ENCODE measurements around the gene C2orf81. TPM values are rescaled to one million over a fixed set of nuclear protein-coding genes. Genes with fewer than 3 reads are reported as not detected.

Gene C2orf81
- total and polyA plus RNA-seq, 4 donors: 0.08 to 0.44 (median 0.29) TPM

- TF ChIP-seq, protein P1, sequence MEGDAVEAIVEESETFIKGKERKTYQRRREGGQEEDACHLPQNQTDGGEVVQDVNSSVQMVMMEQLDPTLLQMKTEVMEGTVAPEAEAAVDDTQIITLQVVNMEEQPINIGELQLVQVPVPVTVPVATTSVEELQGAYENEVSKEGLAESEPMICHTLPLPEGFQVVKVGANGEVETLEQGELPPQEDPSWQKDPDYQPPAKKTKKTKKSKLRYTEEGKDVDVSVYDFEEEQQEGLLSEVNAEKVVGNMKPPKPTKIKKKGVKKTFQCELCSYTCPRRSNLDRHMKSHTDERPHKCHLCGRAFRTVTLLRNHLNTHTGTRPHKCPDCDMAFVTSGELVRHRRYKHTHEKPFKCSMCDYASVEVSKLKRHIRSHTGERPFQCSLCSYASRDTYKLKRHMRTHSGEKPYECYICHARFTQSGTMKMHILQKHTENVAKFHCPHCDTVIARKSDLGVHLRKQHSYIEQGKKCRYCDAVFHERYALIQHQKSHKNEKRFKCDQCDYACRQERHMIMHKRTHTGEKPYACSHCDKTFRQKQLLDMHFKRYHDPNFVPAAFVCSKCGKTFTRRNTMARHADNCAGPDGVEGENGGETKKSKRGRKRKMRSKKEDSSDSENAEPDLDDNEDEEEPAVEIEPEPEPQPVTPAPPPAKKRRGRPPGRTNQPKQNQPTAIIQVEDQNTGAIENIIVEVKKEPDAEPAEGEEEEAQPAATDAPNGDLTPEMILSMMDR (IDR thresholded peaks at IDR 0.05; ENCODE audit: low read depth, low read length, missing input control): no peak
- Histone ChIP-seq H3K36me3 (ENCODE audit: control insufficient read depth in 4 of 4, insufficient read depth in 3 of 4, low read depth in 1 of 4, low read length in 3 of 4) (no peaks in the 10 kb centered on the region), H3K9ac (ENCODE audit: low read depth in 1 of 2, low read length in 2 of 2) (no peak overlapping the region), H3K4me3 (ENCODE audit: low read depth in 1 of 3, low read length in 3 of 3) (no peak overlapping the region), H3K9me3 (ENCODE audit: control insufficient read depth in 4 of 4, low read length in 3 of 4) (no peaks in the 10 kb centered on the region), H3K27ac (ENCODE audit: low read depth in 1 of 2, low read length in 2 of 2) (no peak overlapping the region), H3K4me1 (ENCODE audit: control insufficient read depth in 4 of 4, insufficient read depth in 4 of 4, low read length in 3 of 4) (peaks cover 7 to 23% (median 18%) of the 10 kb centered on the region in 4 donors), H3K27me3 (ENCODE audit: control insufficient read depth in 4 of 4, insufficient read depth in 4 of 4, low read length in 3 of 4) (peaks cover 0 to 7% (median 0%) of the 10 kb centered on the region in 4 donors)
- no peak for DNase-seq (ENCODE audit: low spot score)
- 92% methylated on average over 1 of the region's 1 CpG for WGBS
Observed at GRCh38 chr2:74419345-74419744, 2.1 kb downstream of the C2orf81 start.

DNA sequence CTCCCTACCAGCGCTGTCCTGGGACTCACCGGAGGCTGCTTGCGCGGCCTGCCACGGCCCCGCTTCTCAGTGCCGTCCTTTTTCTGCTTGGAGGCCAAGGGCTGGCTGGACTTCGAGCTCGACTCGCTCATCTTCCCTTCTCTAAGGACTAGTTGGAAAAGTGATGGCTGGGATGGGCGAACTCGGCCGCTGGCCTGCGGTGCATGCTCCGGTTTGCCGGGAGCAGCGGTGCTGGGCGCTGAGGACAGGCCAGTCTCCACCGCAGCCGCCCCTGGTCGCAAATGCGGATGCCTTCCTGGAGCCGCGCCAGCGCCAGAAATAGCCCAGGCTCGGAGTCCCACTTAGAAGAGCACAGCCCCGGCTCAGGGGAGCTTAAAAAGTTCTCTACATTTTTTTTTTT lies 3.1 kb downstream of the C2orf81 start:
- WGBS: 76% methylated on average over 27 of the region's 27 CpGs
- H3K4me1 ChIP-seq (ENCODE audit: control insufficient read depth in 4 of 4, insufficient read depth in 4 of 4, low read length in 3 of 4): peaks cover 7 to 23% (median 18%) of the 10 kb centered on the region in 4 donors
- peaks cover 0 to 7% (median 0%) of the 10 kb centered on the region in 4 donors for H3K27me3 ChIP-seq (ENCODE audit: control insufficient read depth in 4 of 4, insufficient read depth in 4 of 4, low read length in 3 of 4)
- H3K4me3 ChIP-seq (ENCODE audit: low read depth in 1 of 3, low read length in 3 of 3): no peak overlapping the region
- no peak overlapping the region for H3K27ac ChIP-seq (ENCODE audit: low read depth in 1 of 2, low read length in 2 of 2)
- H3K9ac ChIP-seq (ENCODE audit: low read depth in 1 of 2, low read length in 2 of 2): no peak overlapping the region
- H3K36me3 ChIP-seq (ENCODE audit: control insufficient read depth in 4 of 4, insufficient read depth in 3 of 4, low read depth in 1 of 4, low read length in 3 of 4): no peaks in the 10 kb centered on the region
- TF ChIP-seq RXRA (IDR thresholded peaks at IDR 0.05) (no peak), TAF1 (conservative IDR thresholded peaks at IDR 0.05) (no peak), HNF4G (IDR thresholded peaks at IDR 0.05) (no peak), HNF4A (conservative IDR thresholded peaks at IDR 0.05) (no peak), NR2F2 (IDR thresholded peaks at IDR 0.05) (no peak)
- TF ChIP-seq, protein P1 (IDR thresholded peaks at IDR 0.05; ENCODE audit: low read depth, low read length, missing input control): no peak
- no peak for DNase-seq (ENCODE audit: low spot score)
- no peaks in the 10 kb centered on the region for H3K9me3 ChIP-seq (ENCODE audit: control insufficient read depth in 4 of 4, low read length in 3 of 4)

DNA sequence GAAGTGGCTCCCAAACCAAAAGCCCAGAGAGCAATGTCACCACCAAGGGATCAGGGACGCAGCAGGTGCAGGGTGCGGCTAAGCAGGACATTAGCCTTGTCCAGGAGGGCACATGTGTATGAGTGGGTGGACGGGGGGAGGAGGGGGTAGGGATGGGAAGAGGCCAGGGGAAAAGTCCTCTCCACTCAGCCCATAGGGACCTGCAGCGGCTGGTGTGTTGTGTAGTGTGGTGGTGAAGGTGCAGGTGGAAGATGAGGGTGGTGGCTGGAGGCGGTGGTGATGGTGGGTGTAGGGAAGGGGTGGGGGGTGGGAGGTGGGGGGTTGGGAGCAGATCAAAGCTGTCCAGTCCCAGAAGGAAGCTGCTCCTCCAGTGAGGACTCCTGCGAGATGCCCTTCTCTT lies 3.7 kb downstream of the C2orf81 start:
- DNase-seq (ENCODE audit: low spot score): no peak
- H3K9ac ChIP-seq (ENCODE audit: low read depth in 1 of 2, low read length in 2 of 2): no peak overlapping the region
- no peaks in the 10 kb centered on the region for H3K9me3 ChIP-seq (ENCODE audit: control insufficient read depth in 4 of 4, low read length in 3 of 4)
- no peaks in the 10 kb centered on the region for H3K36me3 ChIP-seq (ENCODE audit: control insufficient read depth in 4 of 4, insufficient read depth in 3 of 4, low read depth in 1 of 4, low read length in 3 of 4)
- WGBS: 87% methylated on average over 6 of the region's 6 CpGs
- H3K27me3 ChIP-seq (ENCODE audit: control insufficient read depth in 4 of 4, insufficient read depth in 4 of 4, low read length in 3 of 4): peaks cover 0 to 7% (median 0%) of the 10 kb centered on the region in 4 donors
- H3K4me1 ChIP-seq (ENCODE audit: control insufficient read depth in 4 of 4, insufficient read depth in 4 of 4, low read length in 3 of 4): peaks cover 7 to 23% (median 19%) of the 10 kb centered on the region in 4 donors
- no peak overlapping the region for H3K27ac ChIP-seq (ENCODE audit: low read depth in 1 of 2, low read length in 2 of 2)
- H3K4me3 ChIP-seq (ENCODE audit: low read depth in 1 of 3, low read length in 3 of 3): no peak overlapping the region
- no peak for TF ChIP-seq YY1 (IDR thresholded peaks at IDR 0.05)
- no peak for TF ChIP-seq TAF1 (conservative IDR thresholded peaks at IDR 0.05)
- TF ChIP-seq FOXA2 (IDR thresholded peaks at IDR 0.05): no peak
- TF ChIP-seq FOXA1 (IDR thresholded peaks at IDR 0.05): no peak
- TF ChIP-seq, protein P2, sequence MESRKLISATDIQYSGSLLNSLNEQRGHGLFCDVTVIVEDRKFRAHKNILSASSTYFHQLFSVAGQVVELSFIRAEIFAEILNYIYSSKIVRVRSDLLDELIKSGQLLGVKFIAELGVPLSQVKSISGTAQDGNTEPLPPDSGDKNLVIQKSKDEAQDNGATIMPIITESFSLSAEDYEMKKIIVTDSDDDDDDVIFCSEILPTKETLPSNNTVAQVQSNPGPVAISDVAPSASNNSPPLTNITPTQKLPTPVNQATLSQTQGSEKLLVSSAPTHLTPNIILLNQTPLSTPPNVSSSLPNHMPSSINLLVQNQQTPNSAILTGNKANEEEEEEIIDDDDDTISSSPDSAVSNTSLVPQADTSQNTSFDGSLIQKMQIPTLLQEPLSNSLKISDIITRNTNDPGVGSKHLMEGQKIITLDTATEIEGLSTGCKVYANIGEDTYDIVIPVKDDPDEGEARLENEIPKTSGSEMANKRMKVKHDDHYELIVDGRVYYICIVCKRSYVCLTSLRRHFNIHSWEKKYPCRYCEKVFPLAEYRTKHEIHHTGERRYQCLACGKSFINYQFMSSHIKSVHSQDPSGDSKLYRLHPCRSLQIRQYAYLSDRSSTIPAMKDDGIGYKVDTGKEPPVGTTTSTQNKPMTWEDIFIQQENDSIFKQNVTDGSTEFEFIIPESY (IDR thresholded peaks at IDR 0.05): no peak
- no peak for TF ChIP-seq SP1 (IDR thresholded peaks at IDR 0.05)
- TF ChIP-seq NR2F2 (IDR thresholded peaks at IDR 0.05): no peak
- no peak for TF ChIP-seq GABPA (IDR thresholded peaks at IDR 0.05 in 1 of 2, conservative IDR thresholded peaks at IDR 0.05 in 1 of 2)
- no peak for TF ChIP-seq HNF4A (conservative IDR thresholded peaks at IDR 0.05)
- no peak for TF ChIP-seq RXRA (IDR thresholded peaks at IDR 0.05)
- TF ChIP-seq, protein P3, sequence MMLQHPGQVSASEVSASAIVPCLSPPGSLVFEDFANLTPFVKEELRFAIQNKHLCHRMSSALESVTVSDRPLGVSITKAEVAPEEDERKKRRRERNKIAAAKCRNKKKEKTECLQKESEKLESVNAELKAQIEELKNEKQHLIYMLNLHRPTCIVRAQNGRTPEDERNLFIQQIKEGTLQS (IDR thresholded peaks at IDR 0.05): no peak
- TF ChIP-seq HNF4G (IDR thresholded peaks at IDR 0.05): no peak
- TF ChIP-seq JUND (IDR thresholded peaks at IDR 0.05): no peak
- no peak for TF ChIP-seq EGR1 (IDR thresholded peaks at IDR 0.05; ENCODE audit: low read depth in 2 of 2)
- TF ChIP-seq, protein P4, sequence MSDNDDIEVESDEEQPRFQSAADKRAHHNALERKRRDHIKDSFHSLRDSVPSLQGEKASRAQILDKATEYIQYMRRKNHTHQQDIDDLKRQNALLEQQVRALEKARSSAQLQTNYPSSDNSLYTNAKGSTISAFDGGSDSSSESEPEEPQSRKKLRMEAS (IDR thresholded peaks at IDR 0.05): no peak
- TF ChIP-seq, protein P1 (IDR thresholded peaks at IDR 0.05; ENCODE audit: low read depth, low read length, missing input control): no peak
- no peak for TF ChIP-seq RAD21 (IDR thresholded peaks at IDR 0.05)

All from liver (tissue), 9 donors.